ENCODE measurements around the gene ZW10.
"Not testable (repeated sequence)": the region's sequence is repeated elsewhere in the genome, so short reads cannot be mapped to it uniquely, and the experiment has no call there.

ZW10 gene

GRCh38 chr11:113736323-113736722, 37.2 kb downstream of the ZW10 start:
- DNase-seq: no peak

- DNase-seq: no peak
Observed at GRCh38 chr11:113732092-113732491, 41.4 kb downstream of the ZW10 start.

- no peak for DNase-seq
Observed at GRCh38 chr11:113730887-113731726, 42.4 kb downstream of the ZW10 start.

GRCh38 chr11:113729456-113729855, 44.0 kb downstream of the ZW10 start:
- DNase-seq: no peak

GRCh38 chr11:113728814-113729213, 44.7 kb downstream of the ZW10 start:
- no peak for DNase-seq

GRCh38 chr11:113725913-113726312, 47.6 kb downstream of the ZW10 start:
- DNase-seq: no peak

- DNase-seq: no peak
Observed at GRCh38 chr11:113725407-113725806, 48.1 kb downstream of the ZW10 start.

GRCh38 chr11:113724778-113725177, 48.7 kb downstream of the ZW10 start:
- no peak for DNase-seq

GRCh38 chr11:113723787-113724186, 49.7 kb downstream of the ZW10 start:
- no peak for DNase-seq

GRCh38 chr11:113722934-113723333, 50.6 kb downstream of the ZW10 start:
- no peak for DNase-seq

- DNase-seq: no peak
Observed at GRCh38 chr11:113722221-113722620, 51.3 kb downstream of the ZW10 start.

- DNase-seq: no peak
Observed at GRCh38 chr11:113721462-113722066, 51.9 kb downstream of the ZW10 start.

GRCh38 chr11:113720478-113720877, 53.0 kb downstream of the ZW10 start:
- not testable (repeated sequence) for DNase-seq

GRCh38 chr11:113715882-113716625, 57.4 kb downstream of the ZW10 start:
- no peak for DNase-seq

GRCh38 chr11:113715273-113715672, 58.2 kb downstream of the ZW10 start:
- DNase-seq: no peak

- no peak for DNase-seq
Observed at GRCh38 chr11:113710989-113711388, 62.5 kb downstream of the ZW10 start.

- DNase-seq: no peak
Observed at GRCh38 chr11:113705871-113706655, 67.4 kb downstream of the ZW10 start, which contains the start of gene TMPRSS5. Gene TMPRSS5, minus strand, starts transcription at chr11:113706308. Its CDS starts 84 bp downstream, at chr11:113706224.

GRCh38 chr11:113703551-113703950, 69.9 kb downstream of the ZW10 start:
- DNase-seq: not testable (repeated sequence)

- DNase-seq: no peak
Observed at GRCh38 chr11:113701491-113701890, 72.0 kb downstream of the ZW10 start.

- no peak for DNase-seq
Observed at GRCh38 chr11:113698515-113698914, 75.0 kb downstream of the ZW10 start.

GRCh38 chr11:113697756-113698407, 75.6 kb downstream of the ZW10 start:
- DNase-seq: no peak

- DNase-seq: no peak
Observed at GRCh38 chr11:113697111-113697510, 76.4 kb downstream of the ZW10 start.
